GM12878 (cell line): ENCODE results near the gene C1QB. TPM values are rescaled to one million over a fixed set of nuclear protein-coding genes. Genes with fewer than 3 reads are reported as not detected.

ENCODE experiments used
- ATAC-seq: fragments of 200-7000 bp; cut with Tn5 transposase; 3 replicates; pipeline ENCODE4 v1.9.1; 2020; ENCODE audit warnings: mild to moderate bottlenecking, moderate library complexity
- BruUV-seq: library from RNA; stranded (reverse); fragments of 400-500 nt; replicated peaks from 2 replicates; lab custom pipeline; 2021; lab: Mats Ljungman, UMichigan
- CTCF ChIA-PET: fragments of 300-600 bp; sonication (Branson Sonifier 250); formaldehyde crosslinking; extraction: SDS; loops from one replicate; lab custom pipeline; 2021; ENCODE audit warnings: inconsistent platforms; lab: Yijun Ruan, JAX
- POLR2A ChIA-PET: fragments of 350-600 bp; formaldehyde crosslinking; extraction: SDS; loops from one replicate; lab custom pipeline; 2021; ENCODE audit warnings: inconsistent platforms; lab: Charles Lee
- RAD21 ChIA-PET: fragments of 300-600 bp; sonication (Branson Sonifier 250); formaldehyde crosslinking; loops from one replicate; lab custom pipeline; 2023; ENCODE audit warnings: antibody characterized with exemption; ENCODE audit not compliant: unreplicated experiment; lab: Charles Lee
- SMC1A ChIA-PET: fragments of 300-600 bp; sonication (Branson Sonifier 250); formaldehyde crosslinking; loops from one replicate; lab custom pipeline; 2023; ENCODE audit not compliant: unreplicated experiment, uncharacterized antibody; lab: Charles Lee
- DNase-seq: peaks from one replicate; pipeline ENCODE4 v3.0.0-alpha.2; 2011; ENCODE audit warnings: low read depth, low spot score
- FAIRE-seq: peaks from 3 replicates; lab custom pipeline; 2011; peaks lifted over from hg19 to GRCh38; lab: Jason Lieb, UNC
- H2AFZ ChIP-seq: 2 replicates; pipeline ENCODE4 v1.6.0; 2011; ENCODE audit warnings: low read depth, low read length, control low read depth; ENCODE audit not compliant: control insufficient read depth
- H3K27ac ChIP-seq: 2 replicates; pipeline ENCODE4 v1.5.1; 2011; ENCODE audit warnings: control low read depth; ENCODE audit not compliant: control insufficient read depth, insufficient read depth
- H3K27me3 ChIP-seq, 2 experiments: replicated peaks in 1 of 2; 2 replicates each; pipeline versions ENCODE4 v1.6.0 to v1.6.1; 2011; ENCODE audit warnings: low read length in 1 of 2; ENCODE audit not compliant: control insufficient read depth in 2 of 2, insufficient read depth in 2 of 2
- H3K36me3 ChIP-seq, 2 experiments: 2 replicates each; pipeline ENCODE4 v1.5.1; 2011; ENCODE audit warnings: low read length in 1 of 2; ENCODE audit not compliant: control insufficient read depth in 2 of 2, insufficient read depth in 2 of 2
- H3K4me1 ChIP-seq: 2 replicates; pipeline ENCODE4 v1.6.1; 2011; ENCODE audit warnings: mild to moderate bottlenecking, low read length, moderate library complexity, mixed read lengths; ENCODE audit not compliant: control insufficient read depth, insufficient read depth
- H3K4me2 ChIP-seq: 2 replicates; pipeline ENCODE4 v1.6.0; 2011; ENCODE audit warnings: control low read depth; ENCODE audit not compliant: control insufficient read depth, insufficient read depth
- H3K4me3 ChIP-seq: fragments of 200-600 bp; sonication (generic); 2 replicates; pipeline ENCODE4 v1.5.1; 2016
- H3K79me2 ChIP-seq: 2 replicates; pipeline ENCODE4 v1.6.0; 2011; ENCODE audit warnings: low read length; ENCODE audit not compliant: control insufficient read depth, insufficient read depth
- H3K9ac ChIP-seq: 2 replicates; pipeline ENCODE4 v1.8.0; 2011; ENCODE audit warnings: low read length, control low read depth, mixed read lengths; ENCODE audit not compliant: control insufficient read depth, insufficient read depth
- H3K9me3 ChIP-seq: replicated peaks from 3 replicates; pipeline ENCODE4 v1.5.1; 2011; ENCODE audit warnings: mild to moderate bottlenecking, low read length; ENCODE audit not compliant: control insufficient read depth, insufficient read depth
- H4K20me1 ChIP-seq: 2 replicates; pipeline ENCODE4 v1.6.0; 2011; ENCODE audit not compliant: control insufficient read depth, insufficient read depth
- ATF3 ChIP-seq: IDR thresholded peaks from 2 replicates; pipeline ENCODE4 v1.6.1; 2011; ENCODE audit warnings: low read depth, mild to moderate bottlenecking, low read length, moderate library complexity, borderline replicate concordance; ENCODE audit errors: extremely low read depth
- CEBPB ChIP-seq, 2 experiments: fragments of 150-350 bp in 1 of 2; IDR thresholded peaks; 2 replicates each; pipeline ENCODE4 v1.6.1; 2012 to 2014; ENCODE audit warnings: low read depth in 2 of 2, low read length in 2 of 2, borderline replicate concordance in 1 of 2, inconsistent platforms in 1 of 2
- E2F8 ChIP-seq: fragments of 450-650 bp; IDR thresholded peaks from 2 replicates; pipeline ENCODE4 v1.6.1; 2018; ENCODE audit warnings: mild to moderate bottlenecking, low read depth, moderate library complexity; ENCODE audit not compliant: partially characterized antibody
- EED ChIP-seq: sonication (generic); IDR thresholded peaks from 2 replicates; pipeline ENCODE4 v1.6.1; 2016; ENCODE audit warnings: antibody characterized with exemption, low read depth
- HDAC6 ChIP-seq: fragments of 200-600 bp; sonication (generic); IDR thresholded peaks from one replicate; pipeline ENCODE4 v1.8.0; 2017; ENCODE audit warnings: antibody characterized with exemption; ENCODE audit not compliant: unreplicated experiment
- HSF1 ChIP-seq: fragments of 150-350 bp; IDR thresholded peaks from 2 replicates; pipeline ENCODE4 v1.6.1; 2014; ENCODE audit warnings: mild to moderate bottlenecking, low read depth, low read length
- IKZF1 ChIP-seq: fragments of 450-650 bp; conservative IDR thresholded peaks from 2 replicates; pipeline ENCODE4 v1.6.1; 2017; ENCODE audit warnings: antibody characterized with exemption, mild to moderate bottlenecking
- MLLT1 ChIP-seq: fragments of 450-650 bp; IDR thresholded peaks from 2 replicates; pipeline ENCODE4 v1.6.1; 2016; ENCODE audit warnings: mild to moderate bottlenecking
- MTA3 ChIP-seq: IDR thresholded peaks from 2 replicates; pipeline ENCODE4 v1.6.1; 2012; ENCODE audit warnings: low read length, inconsistent platforms, borderline replicate concordance
- PAX5 ChIP-seq: IDR thresholded peaks from 2 replicates; pipeline ENCODE4 v1.6.1; 2011; ENCODE audit warnings: low read depth, low read length, borderline replicate concordance
- SIN3A ChIP-seq: IDR thresholded peaks from 2 replicates; pipeline ENCODE4 v1.6.1; 2012; ENCODE audit warnings: low read depth, low read length, improper control_type of control experiment
- TARDBP ChIP-seq: IDR thresholded peaks from 2 replicates; pipeline ENCODE4 v1.6.1; 2016; ENCODE audit warnings: borderline replicate concordance
- ZNF24 ChIP-seq: fragments of 450-650 bp; IDR thresholded peaks from 2 replicates; pipeline ENCODE4 v1.6.1; 2017; ENCODE audit warnings: antibody characterized with exemption, mild to moderate bottlenecking
- WGBS: methylation state at CpG from one replicate; pipeline ENCODE4 v1.1.6; 2016; ENCODE audit warnings: low lambda C conversion rate; ENCODE audit not compliant: insufficient replicate concordance, insufficient coverage; ENCODE audit errors: missing lambda C conversion rate; 5-methylcytosine and 5-hydroxymethylcytosine counted together
- in situ Hi-C: fragments of 300-500 bp; cut with MboI; formaldehyde crosslinking; loops from 9 replicates; pipeline ENCODE4 v1.14.3; 2018; ENCODE audit warnings: mixed read lengths
- intact Hi-C: fragments of 100-400 bp; cut with micrococcal nuclease; formaldehyde crosslinking; loops from one replicate; pipeline ENCODE4 v1.14.2; 2022; ENCODE audit not compliant: unreplicated experiment
- polyA plus RNA-seq, 11 experiments: library from polyadenylated mRNA; depleted of rRNA in 4 of 11; unstranded in 6 of 11; stranded (reverse) in 5 of 11; fragments of >200 nt; fragmentation: Nextera tagmentation in 4 of 11; fragmentation: Illumina TruSeq in 1 of 11; extraction: Ambion mirVana in 4 of 11; extraction: Trizol in 1 of 11; gene quantifications; 1 replicate in 1 of 11; 2 replicates in 10 of 11; pipeline versions ENCODE4 v1.2.1 to v1.2.3, GENCODE V29; 2011 to 2016; ENCODE audit warnings: inconsistent platforms in 2 of 11, missing spikeins in 2 of 11, low read depth in 1 of 11
- total RNA-seq, 4 experiments: library from RNA; depleted of rRNA in 3 of 4; stranded (reverse); fragments of >200 nt in 3 of 4; fragmentation: Illumina TruSeq in 1 of 4; extraction: Trizol in 1 of 4; gene quantifications; 2 replicates each; pipeline versions ENCODE4 v1.2.1 to v1.2.3, GENCODE V29; 2013 to 2021
- TF ChIP-seq, protein P1 (sequence below): IDR thresholded peaks from 2 replicates; pipeline ENCODE4 v1.6.1; 2011; ENCODE audit warnings: mild to moderate bottlenecking, low read depth, low read length, moderate library complexity; ENCODE audit not compliant: insufficient replicate concordance

C1QB gene
- total and polyA plus RNA-seq, 10 of the 15 experiments (the other 5 are each of a cell fraction or from before 2014, with no cell fraction given): 0.62 TPM; not detected in 9

GRCh38 chr1:22641247-22641646 is 11.8 kb upstream of the C1QB start:
- H3K27ac ChIP-seq: no peak overlapping the region
- ChIA-PET SMC1A (interaction anchor here (4.4 kb wide), 1 partner anchor 220 kb away, joined by 14 read pairs; no protein-coding TSS in a partner anchor), CTCF (interaction anchor here (0.6 to 5.5 kb wide), 5 partner anchors 14 to 882 kb away, joined by 3 to 77 read pairs (median 4); no protein-coding TSS in a partner anchor), POLR2A (no interaction called here), RAD21 (interaction anchor here (0.9 to 1.4 kb wide), 3 partner anchors 219 to 222 kb away, joined by 3 to 4 read pairs (median 3); no protein-coding TSS in a partner anchor)
- ATAC-seq: no peak
- H4K20me1 ChIP-seq: no peaks in the 10 kb centered on the region
- no peak for FAIRE-seq
- H3K36me3 ChIP-seq: no peaks in the 10 kb centered on the region
- no TSS peak for BruUV-seq
- no peaks in the 10 kb centered on the region; a peak in 1 of 4 replicates for H3K27me3 ChIP-seq
- in situ Hi-C loops: no loop called here
- H3K4me2 ChIP-seq: no peak overlapping the region
- intact Hi-C loops: loop anchor here (5.0 kb wide), 1 partner anchor 509 kb away; no protein-coding TSS in a partner anchor
- H3K4me1 ChIP-seq: no peaks in the 10 kb centered on the region
- no peak overlapping the region for H3K4me3 ChIP-seq
- no peak overlapping the region for H3K9ac ChIP-seq
- DNase-seq: no peak
- H3K9me3 ChIP-seq: no peaks in the 10 kb centered on the region; the same call in 2 of the 3 replicates
- H3K79me2 ChIP-seq: no peaks in the 10 kb centered on the region
- WGBS: 32% methylated on average over 8 of the region's 8 CpGs
- no peak overlapping the region for H2AFZ ChIP-seq
- TF ChIP-seq, protein P1, sequence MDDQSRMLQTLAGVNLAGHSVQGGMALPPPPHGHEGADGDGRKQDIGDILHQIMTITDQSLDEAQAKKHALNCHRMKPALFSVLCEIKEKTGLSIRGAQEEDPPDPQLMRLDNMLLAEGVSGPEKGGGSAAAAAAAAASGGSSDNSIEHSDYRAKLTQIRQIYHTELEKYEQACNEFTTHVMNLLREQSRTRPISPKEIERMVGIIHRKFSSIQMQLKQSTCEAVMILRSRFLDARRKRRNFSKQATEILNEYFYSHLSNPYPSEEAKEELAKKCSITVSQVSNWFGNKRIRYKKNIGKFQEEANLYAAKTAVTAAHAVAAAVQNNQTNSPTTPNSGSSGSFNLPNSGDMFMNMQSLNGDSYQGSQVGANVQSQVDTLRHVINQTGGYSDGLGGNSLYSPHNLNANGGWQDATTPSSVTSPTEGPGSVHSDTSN: no peak
- TF ChIP-seq HDAC6 (no peak), TARDBP (no peak), IKZF1 (no peak), CEBPB (IDR thresholded peaks at IDR 0.05; ENCODE audit: borderline replicate concordance in 1 of 2, low read depth in 2 of 2, low read length in 2 of 2) (no peak), MLLT1 (no peak), SIN3A (no peak), MTA3 (no peak), ATF3 (no peak), HSF1 (no peak), E2F8 (no peak), PAX5 (no peak), EED (no peak), ZNF24 (no peak)
